Endodermal cell (in vitro differentiated cells): Measurements from ENCODE around the gene ACTC1. TPM values are rescaled to one million over a fixed set of nuclear protein-coding genes. Genes with fewer than 3 reads are reported as not detected.

Experiments used
- DNase-seq: peaks from one replicate; pipeline ENCODE4 v3.0.0-alpha.2; 2017
- H3K27ac ChIP-seq: 2 replicates; pipeline ENCODE4 v1.5.1; 2013; ENCODE audit warnings: mild to moderate bottlenecking, low read depth, low read length, moderate library complexity
- H3K27me3 ChIP-seq: 2 replicates; pipeline ENCODE4 v1.6.1; 2013; ENCODE audit warnings: mild to moderate bottlenecking, low read length, moderate library complexity; ENCODE audit not compliant: insufficient read depth, control insufficient read depth, poor library complexity, severe bottlenecking
- H3K36me3 ChIP-seq: 2 replicates; pipeline ENCODE4 v1.7.0; 2013; ENCODE audit warnings: mild to moderate bottlenecking, low read length, moderate library complexity; ENCODE audit not compliant: control insufficient read depth, insufficient read depth
- H3K4me1 ChIP-seq: one replicate; pipeline ENCODE4 v1.7.0; 2013; ENCODE audit warnings: low read length; ENCODE audit not compliant: control insufficient read depth, insufficient read depth
- H3K4me3 ChIP-seq: 2 replicates; pipeline ENCODE4 v1.5.1; 2013; ENCODE audit warnings: mild to moderate bottlenecking, low read length, moderate library complexity
- H3K9ac ChIP-seq: 2 replicates; pipeline ENCODE4 v1.6.1; 2013; ENCODE audit warnings: mild to moderate bottlenecking, low read length, moderate library complexity; ENCODE audit not compliant: poor library complexity, severe bottlenecking; ENCODE audit errors: extremely low read depth
- H3K9me3 ChIP-seq: 2 replicates; pipeline ENCODE4 v1.6.1; 2013; ENCODE audit warnings: mild to moderate bottlenecking, low read length, moderate library complexity; ENCODE audit not compliant: control insufficient read depth
- H3K27ac Mint-ChIP-seq: 2 replicates; pipeline ENCODE4 v1.8.0; 2020; ENCODE audit warnings: mixed read lengths
- H3K27me3 Mint-ChIP-seq: 2 replicates; pipeline ENCODE4 v1.8.0; 2021; ENCODE audit warnings: mild to moderate bottlenecking, mixed read lengths; ENCODE audit not compliant: insufficient read depth
- H3K36me3 Mint-ChIP-seq: 2 replicates; pipeline ENCODE4 v1.8.0; 2020; ENCODE audit warnings: low read depth, mixed read lengths
- H3K4me1 Mint-ChIP-seq: 2 replicates; pipeline ENCODE4 v1.8.0; 2020; ENCODE audit warnings: mixed read lengths
- H3K4me3 Mint-ChIP-seq: 2 replicates; pipeline ENCODE4 v1.8.0; 2020; ENCODE audit warnings: mild to moderate bottlenecking, moderate library complexity, mixed read lengths
- H3K9me3 Mint-ChIP-seq: 2 replicates; pipeline ENCODE4 v1.8.0; 2020; ENCODE audit warnings: mild to moderate bottlenecking, mixed read lengths
- WGBS, 2 experiments: methylation state at CpG; one replicate each; pipeline versions ENCODE4 v1.1.5 to v1.1.7; 2013; ENCODE audit warnings: missing lambda C conversion rate in 2 of 2, mixed read lengths in 1 of 2; ENCODE audit not compliant: insufficient coverage in 1 of 2, insufficient read length in 1 of 2; 5-methylcytosine and 5-hydroxymethylcytosine counted together
- total RNA-seq, 2 donors: library from RNA; stranded (reverse); fragmentation: NEBNext Ultra II Directional in 1 of 2; extraction: Animal tissue kit (Norgen Biotek cat#: 25700) in 1 of 2; gene quantifications; 2 replicates in 1 of 2; 3 replicates in 1 of 2; pipeline ENCODE4 v1.2.1, GENCODE V29; 2021
- TF ChIP-seq, protein P1 (sequence below): fragments of 200-600 bp; sonication (generic); conservative IDR thresholded peaks from 2 replicates; pipeline ENCODE4 v1.5.0; 2021; ENCODE audit warnings: antibody characterized with exemption, mild to moderate bottlenecking

Gene ACTC1
- total RNA-seq, 2 donors from 2014 or later = 42.5 to 58.2 TPM

GRCh38 chr15:34773917-34774316 lies 21.4 kb downstream of the ACTC1 start:
- DNase-seq = no peak
- H3K4me1 ChIP-seq = no peaks in the 10 kb centered on the region
- 0 to 52% methylated on average over 1 to 2 of the region's 2 CpGs for WGBS, 2 experiments
- Mint-ChIP-seq H3K9me3 (no peaks in the 10 kb centered on the region), H3K27ac (no peak overlapping the region), H3K27me3 (no peaks in the 10 kb centered on the region), H3K36me3 (no peaks in the 10 kb centered on the region), H3K4me3 (no peak overlapping the region), H3K4me1 (no peaks in the 10 kb centered on the region)
- no peak overlapping the region for H3K4me3 ChIP-seq
- TF ChIP-seq, protein P1, sequence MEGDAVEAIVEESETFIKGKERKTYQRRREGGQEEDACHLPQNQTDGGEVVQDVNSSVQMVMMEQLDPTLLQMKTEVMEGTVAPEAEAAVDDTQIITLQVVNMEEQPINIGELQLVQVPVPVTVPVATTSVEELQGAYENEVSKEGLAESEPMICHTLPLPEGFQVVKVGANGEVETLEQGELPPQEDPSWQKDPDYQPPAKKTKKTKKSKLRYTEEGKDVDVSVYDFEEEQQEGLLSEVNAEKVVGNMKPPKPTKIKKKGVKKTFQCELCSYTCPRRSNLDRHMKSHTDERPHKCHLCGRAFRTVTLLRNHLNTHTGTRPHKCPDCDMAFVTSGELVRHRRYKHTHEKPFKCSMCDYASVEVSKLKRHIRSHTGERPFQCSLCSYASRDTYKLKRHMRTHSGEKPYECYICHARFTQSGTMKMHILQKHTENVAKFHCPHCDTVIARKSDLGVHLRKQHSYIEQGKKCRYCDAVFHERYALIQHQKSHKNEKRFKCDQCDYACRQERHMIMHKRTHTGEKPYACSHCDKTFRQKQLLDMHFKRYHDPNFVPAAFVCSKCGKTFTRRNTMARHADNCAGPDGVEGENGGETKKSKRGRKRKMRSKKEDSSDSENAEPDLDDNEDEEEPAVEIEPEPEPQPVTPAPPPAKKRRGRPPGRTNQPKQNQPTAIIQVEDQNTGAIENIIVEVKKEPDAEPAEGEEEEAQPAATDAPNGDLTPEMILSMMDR = peak; percentile 23
- no peak overlapping the region for H3K27ac ChIP-seq
- H3K9ac ChIP-seq = no peak overlapping the region
- no peaks in the 10 kb centered on the region for H3K36me3 ChIP-seq
- H3K9me3 ChIP-seq = no peaks in the 10 kb centered on the region
- no peaks in the 10 kb centered on the region for H3K27me3 ChIP-seq

- Histone ChIP-seq H3K9me3 (no peaks in the 10 kb centered on the region), H3K9ac (no peak overlapping the region), H3K4me3 (no peak overlapping the region), H3K27ac (no peak overlapping the region), H3K27me3 (no peaks in the 10 kb centered on the region), H3K36me3 (no peaks in the 10 kb centered on the region), H3K4me1 (no peaks in the 10 kb centered on the region)
- Mint-ChIP-seq H3K9me3 (no peaks in the 10 kb centered on the region), H3K4me3 (no peak overlapping the region), H3K4me1 (no peaks in the 10 kb centered on the region), H3K27me3 (no peaks in the 10 kb centered on the region), H3K27ac (no peak overlapping the region), H3K36me3 (no peaks in the 10 kb centered on the region)
- TF ChIP-seq, protein P1 = no peak
- no peak for DNase-seq
Observed at GRCh38 chr15:34773013-34773412, 22.3 kb downstream of the ACTC1 start.

- H3K27me3 Mint-ChIP-seq = no peaks in the 10 kb centered on the region
- Histone ChIP-seq H3K9ac (no peak overlapping the region), H3K36me3 (no peaks in the 10 kb centered on the region), H3K4me3 (no peak overlapping the region), H3K4me1 (no peaks in the 10 kb centered on the region), H3K9me3 (no peaks in the 10 kb centered on the region), H3K27ac (no peak overlapping the region), H3K27me3 (no peaks in the 10 kb centered on the region)
- DNase-seq = no peak
- H3K9me3 Mint-ChIP-seq = no peaks in the 10 kb centered on the region
- no peaks in the 10 kb centered on the region for H3K4me1 Mint-ChIP-seq
- TF ChIP-seq, protein P1 = no peak
- no peak overlapping the region for H3K27ac Mint-ChIP-seq
- H3K36me3 Mint-ChIP-seq = no peaks in the 10 kb centered on the region
- H3K4me3 Mint-ChIP-seq = no peak overlapping the region
- 90 to 100% methylated on average over 1 to 2 of the region's 2 CpGs for whole genome bisulfite sequencing, 2 experiments
Observed at GRCh38 chr15:34772312-34772711, 23.0 kb downstream of the ACTC1 start.
